Ascending aorta (tissue), 2 donors: ENCODE data around the gene TRAF3IP3. TPM values are rescaled to one million over a fixed set of nuclear protein-coding genes. Genes with fewer than 3 reads are reported as not detected.

Source experiments
- DNase-seq, 2 donors: peaks; one replicate each; pipeline ENCODE4 v3.0.0-alpha.2; 2019; ENCODE audit warnings: low spot score in 2 of 2
- H3K27ac ChIP-seq, 2 donors: fragments of 200-600 bp; sonication (generic); one replicate each; pipeline ENCODE4 v1.5.1; 2016 to 2017; ENCODE audit warnings: mild to moderate bottlenecking in 1 of 2
- H3K27me3 ChIP-seq: fragments of 200-600 bp; sonication (generic); one replicate; pipeline ENCODE4 v1.5.1; 2017
- H3K36me3 ChIP-seq, 2 donors: fragments of 200-600 bp; sonication (generic); one replicate each; pipeline ENCODE4 v1.5.1; 2016
- H3K4me1 ChIP-seq, 2 donors: fragments of 200-600 bp; sonication (generic); one replicate each; pipeline ENCODE4 v1.5.1; 2016 to 2017; ENCODE audit warnings: mild to moderate bottlenecking in 1 of 2
- H3K4me3 ChIP-seq, 2 donors: fragments of 200-600 bp; sonication (generic); one replicate each; pipeline ENCODE4 v1.5.1; 2016 to 2017; ENCODE audit warnings: mild to moderate bottlenecking in 1 of 2
- H3K9me3 ChIP-seq, 2 donors: fragments of 200-600 bp; sonication (generic); one replicate each; pipeline ENCODE4 v1.5.1; 2016
- CTCF ChIP-seq, 3 experiments: fragments of 200-600 bp in 2 of 3; fragments of 450-650 bp in 1 of 3; sonication (generic) in 2 of 3; IDR thresholded peaks; one replicate each; pipeline ENCODE4 v1.5.1; 2016 to 2019; ENCODE audit warnings: antibody characterized with exemption in 3 of 3, mild to moderate bottlenecking in 1 of 3, moderate library complexity in 1 of 3
- intact Hi-C: fragments of 100-400 bp; cut with DNase I; formaldehyde crosslinking; loops from one replicate; pipeline ENCODE4 v1.15.1; 2023
- total RNA-seq: library from RNA; depleted of rRNA; stranded (reverse); fragments of >200 nt; gene quantifications from one replicate; pipeline ENCODE4 v1.1.0, GENCODE V29; 2016

Gene TRAF3IP3
- total RNA-seq, 1 donor from 2014 or later = not detected

DNA sequence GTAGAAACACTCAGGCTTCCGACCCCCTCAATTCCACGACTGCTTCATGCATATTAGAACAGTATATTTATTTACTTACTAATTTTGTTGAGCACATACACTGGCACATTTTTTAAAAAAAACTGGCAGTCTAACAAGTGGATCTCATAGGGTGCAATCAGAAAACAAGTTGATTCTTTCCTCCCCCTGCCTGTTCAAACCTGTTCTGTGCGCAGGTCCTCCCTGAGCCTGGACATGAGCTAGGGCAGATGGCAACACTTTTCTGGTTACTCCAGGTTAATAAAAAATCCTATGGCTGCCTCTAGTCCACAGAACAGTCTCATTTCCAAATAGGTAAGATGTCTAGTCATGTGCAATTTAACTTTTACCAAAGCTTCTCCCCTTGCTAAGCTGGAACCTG is 32.6 kb upstream of the TRAF3IP3 start:
- intact Hi-C loops = no loop called here
- no peak for DNase-seq
- Histone ChIP-seq H3K4me3 (no peak overlapping the region), H3K9me3 (no peaks in the 10 kb centered on the region), H3K27me3 (no peaks in the 10 kb centered on the region), H3K4me1 (no peaks in the 10 kb centered on the region), H3K36me3 (no peaks in the 10 kb centered on the region), H3K27ac (no peak overlapping the region)
- no peak for TF ChIP-seq CTCF (IDR thresholded peaks at IDR 0.05)

GRCh38 chr1:209723756-209724693 is 31.8 kb upstream of the TRAF3IP3 start:
- Histone ChIP-seq H3K36me3 (no peaks in the 10 kb centered on the region), H3K27me3 (no peaks in the 10 kb centered on the region), H3K4me3 (no peak overlapping the region), H3K4me1 (no peaks in the 10 kb centered on the region), H3K27ac (no peak overlapping the region), H3K9me3 (no peaks in the 10 kb centered on the region)
- intact Hi-C loops = no loop called here
- TF ChIP-seq CTCF (IDR thresholded peaks at IDR 0.05) = no peak
- no peak for DNase-seq

GRCh38 chr1:209727286-209727685 is 28.6 kb upstream of the TRAF3IP3 start:
- no peak overlapping the region for H3K27ac ChIP-seq
- intact Hi-C loops = no loop called here
- H3K4me3 ChIP-seq = no peak overlapping the region
- TF ChIP-seq CTCF (IDR thresholded peaks at IDR 0.05) = no peak
- H3K36me3 ChIP-seq = no peaks in the 10 kb centered on the region
- H3K9me3 ChIP-seq = no peaks in the 10 kb centered on the region
- H3K4me1 ChIP-seq = no peaks in the 10 kb centered on the region
- H3K27me3 ChIP-seq = no peaks in the 10 kb centered on the region
- no peak for DNase-seq

GRCh38 chr1:209727785-209728184 is 28.1 kb upstream of the TRAF3IP3 start:
- Histone ChIP-seq H3K4me1 (no peaks in the 10 kb centered on the region), H3K9me3 (no peaks in the 10 kb centered on the region), H3K27me3 (no peaks in the 10 kb centered on the region), H3K36me3 (no peaks in the 10 kb centered on the region), H3K4me3 (no peak overlapping the region), H3K27ac (no peak overlapping the region)
- no peak for DNase-seq
- no peak for TF ChIP-seq CTCF (IDR thresholded peaks at IDR 0.05)
- intact Hi-C loops = no loop called here

GRCh38 chr1:209728466-209728865 is 27.4 kb upstream of the TRAF3IP3 start:
- DNase-seq = no peak
- Histone ChIP-seq H3K36me3 (no peaks in the 10 kb centered on the region), H3K27ac (no peak overlapping the region), H3K9me3 (no peaks in the 10 kb centered on the region), H3K4me1 (no peaks in the 10 kb centered on the region), H3K27me3 (no peaks in the 10 kb centered on the region), H3K4me3 (no peak overlapping the region)
- no peak for TF ChIP-seq CTCF (IDR thresholded peaks at IDR 0.05)
- intact Hi-C loops = no loop called here
